Sigmoid colon (tissue), 3 donors: Measurements from ENCODE around the gene GPM6B.

ENCODE experiments used
- POLR2A ChIP-seq, 2 donors: fragments of 450-650 bp; IDR thresholded peaks; one replicate each; pipeline ENCODE4 v1.6.1; 2016; ENCODE audit warnings: antibody characterized with exemption in 2 of 2, mild to moderate bottlenecking in 2 of 2, moderate library complexity in 2 of 2
- TF ChIP-seq, protein P1 (sequence below), 4 experiments: fragments of 450-650 bp in 3 of 4; fragments of 200-600 bp in 1 of 4; IDR thresholded peaks; one replicate each; pipeline ENCODE4 v1.5.1; 2016 to 2019; ENCODE audit warnings: antibody characterized with exemption in 4 of 4, mild to moderate bottlenecking in 3 of 4, moderate library complexity in 2 of 4

GRCh38 chrX:13816176-13816575 is 717 bp downstream of the GPM6B start:
- no peak for TF ChIP-seq POLR2A (IDR thresholded peaks at IDR 0.05)
- TF ChIP-seq, protein P1, sequence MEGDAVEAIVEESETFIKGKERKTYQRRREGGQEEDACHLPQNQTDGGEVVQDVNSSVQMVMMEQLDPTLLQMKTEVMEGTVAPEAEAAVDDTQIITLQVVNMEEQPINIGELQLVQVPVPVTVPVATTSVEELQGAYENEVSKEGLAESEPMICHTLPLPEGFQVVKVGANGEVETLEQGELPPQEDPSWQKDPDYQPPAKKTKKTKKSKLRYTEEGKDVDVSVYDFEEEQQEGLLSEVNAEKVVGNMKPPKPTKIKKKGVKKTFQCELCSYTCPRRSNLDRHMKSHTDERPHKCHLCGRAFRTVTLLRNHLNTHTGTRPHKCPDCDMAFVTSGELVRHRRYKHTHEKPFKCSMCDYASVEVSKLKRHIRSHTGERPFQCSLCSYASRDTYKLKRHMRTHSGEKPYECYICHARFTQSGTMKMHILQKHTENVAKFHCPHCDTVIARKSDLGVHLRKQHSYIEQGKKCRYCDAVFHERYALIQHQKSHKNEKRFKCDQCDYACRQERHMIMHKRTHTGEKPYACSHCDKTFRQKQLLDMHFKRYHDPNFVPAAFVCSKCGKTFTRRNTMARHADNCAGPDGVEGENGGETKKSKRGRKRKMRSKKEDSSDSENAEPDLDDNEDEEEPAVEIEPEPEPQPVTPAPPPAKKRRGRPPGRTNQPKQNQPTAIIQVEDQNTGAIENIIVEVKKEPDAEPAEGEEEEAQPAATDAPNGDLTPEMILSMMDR (IDR thresholded peaks at IDR 0.05): no peak
